ENCODE measurements around the gene RNF144B.
"Not testable (repeated sequence)": the region's sequence is repeated elsewhere in the genome, so short reads cannot be mapped to it uniquely, and the experiment has no call there.

RNF144B gene

DNA sequence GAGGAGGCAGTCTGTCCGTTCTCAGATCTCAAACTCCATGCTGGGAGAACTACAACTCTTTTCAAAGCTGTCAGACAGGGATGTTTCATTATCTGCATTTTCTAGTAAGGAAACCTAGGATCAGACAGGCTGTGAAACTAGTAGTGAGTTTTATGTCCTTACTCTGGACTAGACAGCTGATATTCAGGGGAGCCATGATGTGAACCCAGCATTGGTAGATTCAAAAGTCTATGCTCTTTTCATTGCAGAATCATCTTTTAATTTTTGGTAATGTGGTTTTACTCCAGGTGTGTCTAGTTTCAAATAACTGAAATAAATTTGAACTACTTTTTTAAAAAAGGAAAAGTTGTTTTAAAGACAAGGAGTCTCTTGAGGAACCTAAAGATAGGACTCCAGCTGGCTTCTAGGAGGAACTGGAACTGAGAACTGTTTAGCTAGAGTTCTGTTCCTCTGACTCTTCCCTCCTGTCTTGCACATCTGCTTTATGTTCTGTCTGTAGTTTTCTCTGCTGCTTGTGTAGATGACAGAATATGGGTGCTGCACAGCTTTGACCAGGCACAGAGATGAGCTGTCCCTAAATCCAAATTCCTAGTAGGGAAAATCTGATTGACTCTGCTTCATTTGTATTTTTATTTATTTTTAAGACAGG lies 27.8 kb upstream of the RNF144B start:
- no peak for DNase-seq (ENCODE audit: low read depth)
- no peak overlapping the region for H3K4me3 ChIP-seq (ENCODE audit: control insufficient read depth, low read depth, low read length)
- TF ChIP-seq, protein P1, sequence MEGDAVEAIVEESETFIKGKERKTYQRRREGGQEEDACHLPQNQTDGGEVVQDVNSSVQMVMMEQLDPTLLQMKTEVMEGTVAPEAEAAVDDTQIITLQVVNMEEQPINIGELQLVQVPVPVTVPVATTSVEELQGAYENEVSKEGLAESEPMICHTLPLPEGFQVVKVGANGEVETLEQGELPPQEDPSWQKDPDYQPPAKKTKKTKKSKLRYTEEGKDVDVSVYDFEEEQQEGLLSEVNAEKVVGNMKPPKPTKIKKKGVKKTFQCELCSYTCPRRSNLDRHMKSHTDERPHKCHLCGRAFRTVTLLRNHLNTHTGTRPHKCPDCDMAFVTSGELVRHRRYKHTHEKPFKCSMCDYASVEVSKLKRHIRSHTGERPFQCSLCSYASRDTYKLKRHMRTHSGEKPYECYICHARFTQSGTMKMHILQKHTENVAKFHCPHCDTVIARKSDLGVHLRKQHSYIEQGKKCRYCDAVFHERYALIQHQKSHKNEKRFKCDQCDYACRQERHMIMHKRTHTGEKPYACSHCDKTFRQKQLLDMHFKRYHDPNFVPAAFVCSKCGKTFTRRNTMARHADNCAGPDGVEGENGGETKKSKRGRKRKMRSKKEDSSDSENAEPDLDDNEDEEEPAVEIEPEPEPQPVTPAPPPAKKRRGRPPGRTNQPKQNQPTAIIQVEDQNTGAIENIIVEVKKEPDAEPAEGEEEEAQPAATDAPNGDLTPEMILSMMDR (IDR thresholded peaks at IDR 0.05; ENCODE audit: control insufficient read depth, insufficient read depth, low read depth, low read length, missing control alignments): no peak

DNA sequence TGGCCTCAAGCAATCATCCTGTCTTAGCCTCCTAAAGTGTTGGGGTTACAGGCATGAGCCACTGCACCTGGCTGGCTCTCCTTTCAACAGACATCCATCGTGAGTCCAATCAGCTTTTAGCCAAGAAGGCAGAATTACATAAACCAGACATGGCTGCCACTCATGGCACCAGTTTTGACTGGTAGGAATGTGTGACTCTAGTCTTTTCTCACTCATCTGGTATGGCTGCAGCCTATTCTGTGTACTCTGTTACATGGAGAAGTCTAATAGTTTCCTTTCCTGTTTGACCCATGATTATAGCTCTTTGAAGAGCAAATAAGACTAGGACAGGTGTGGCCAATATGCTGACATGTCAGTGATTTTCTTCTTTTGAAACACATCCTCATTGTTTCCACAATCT lies 27.0 kb upstream of the RNF144B start:
- TF ChIP-seq, protein P1 (IDR thresholded peaks at IDR 0.05; ENCODE audit: control insufficient read depth, insufficient read depth, low read depth, low read length, missing control alignments): no peak
- no peak for DNase-seq (ENCODE audit: low read depth)
- H3K4me3 ChIP-seq (ENCODE audit: control insufficient read depth, low read depth, low read length): no peak overlapping the region

DNA sequence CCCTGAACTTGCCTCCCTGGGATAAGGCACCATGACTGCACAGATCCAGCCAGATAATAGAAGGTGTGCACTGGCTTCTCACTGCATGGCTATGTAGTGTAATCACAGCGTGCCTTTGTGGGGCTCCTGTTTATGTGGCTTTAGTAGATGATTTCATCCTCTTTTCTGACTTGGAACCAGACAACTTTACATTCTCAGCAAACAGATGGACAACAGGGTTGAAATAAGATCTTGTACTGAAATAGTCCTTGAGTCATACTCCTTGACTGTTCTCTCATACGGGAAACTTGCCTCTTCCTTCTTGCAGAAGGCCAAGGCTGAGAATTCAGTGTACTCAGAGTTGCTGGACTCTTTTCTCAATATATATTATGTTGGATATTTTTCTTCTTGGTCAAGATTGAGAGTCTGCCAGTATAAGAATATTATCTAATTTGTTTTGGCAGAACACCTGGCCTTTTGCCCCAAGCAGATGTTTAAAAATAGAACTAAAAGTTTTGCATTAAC lies 25.0 kb upstream of the RNF144B start:
- TF ChIP-seq, protein P1 (IDR thresholded peaks at IDR 0.05; ENCODE audit: control insufficient read depth, insufficient read depth, low read depth, low read length, missing control alignments): no peak
- H3K4me3 ChIP-seq (ENCODE audit: control insufficient read depth, low read depth, low read length): no peak overlapping the region
- DNase-seq (ENCODE audit: low read depth): peak; percentile 82

DNA sequence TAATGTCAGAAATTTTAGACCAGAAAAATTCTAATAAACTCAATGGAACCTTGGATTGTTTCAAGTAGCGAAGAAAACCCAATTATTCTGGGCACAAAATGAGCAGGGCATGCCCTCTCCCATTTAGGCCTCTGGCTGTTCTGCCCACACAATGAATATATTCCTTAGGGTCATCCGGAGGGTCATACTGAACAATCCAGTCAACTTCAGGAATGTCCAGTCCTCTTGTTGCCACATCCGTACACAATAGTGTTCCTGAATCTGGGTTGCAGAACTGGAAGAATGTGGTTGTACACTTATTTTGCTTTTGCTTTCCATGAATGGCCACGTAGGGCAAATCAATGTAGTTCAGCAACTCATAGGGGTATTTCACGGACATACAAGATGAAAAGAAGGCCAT lies 23.4 kb upstream of the RNF144B start:
- no peak for DNase-seq (ENCODE audit: low read depth)
- no peak overlapping the region for H3K4me3 ChIP-seq (ENCODE audit: control insufficient read depth, low read depth, low read length)
- TF ChIP-seq, protein P1 (IDR thresholded peaks at IDR 0.05; ENCODE audit: control insufficient read depth, insufficient read depth, low read depth, low read length, missing control alignments): no peak

DNA sequence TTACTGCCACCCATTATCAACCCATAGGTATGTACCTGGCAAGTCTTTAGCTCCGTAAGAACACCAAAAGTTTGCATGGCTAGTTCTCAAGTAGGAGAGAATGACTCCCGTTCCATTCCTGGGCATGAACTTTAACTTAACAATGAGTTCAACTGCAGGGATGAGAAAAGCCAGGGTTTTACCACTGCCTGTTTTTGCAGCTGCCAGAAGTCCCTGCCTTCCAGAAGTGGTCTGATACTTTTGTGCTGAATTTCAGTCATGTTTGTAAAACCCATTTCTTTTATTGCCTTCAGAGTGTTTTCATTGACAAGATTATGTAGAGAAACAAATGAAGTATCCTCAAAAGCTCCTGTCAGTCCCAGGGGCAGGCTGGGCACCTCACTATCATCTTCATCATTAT lies 22.6 kb upstream of the RNF144B start:
- not testable (repeated sequence) for DNase-seq (ENCODE audit: low read depth); H3K4me3 ChIP-seq (ENCODE audit: control insufficient read depth, low read depth, low read length)

DNA sequence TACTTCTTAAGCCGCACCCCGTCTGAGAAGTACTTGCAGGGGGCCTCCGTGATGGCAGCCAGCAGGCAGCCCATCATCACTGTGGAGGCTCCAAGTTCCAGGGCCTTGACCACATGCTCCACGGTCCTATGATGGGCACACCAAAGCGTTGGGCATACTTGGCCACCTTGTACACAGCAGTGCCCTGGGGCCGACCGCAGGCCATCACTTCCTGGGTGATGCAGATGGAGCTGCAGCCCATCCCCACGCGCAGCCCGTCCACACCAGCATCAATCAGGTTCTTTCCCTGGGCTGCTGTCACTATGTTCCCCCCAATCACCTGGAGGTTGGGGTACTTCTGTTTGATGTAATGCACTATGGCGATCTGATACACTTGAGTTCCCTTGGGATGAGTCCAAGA lies 19.8 kb upstream of the RNF144B start:
- H3K4me3 ChIP-seq (ENCODE audit: control insufficient read depth, low read depth, low read length): no peak overlapping the region
- TF ChIP-seq, protein P1 (IDR thresholded peaks at IDR 0.05; ENCODE audit: control insufficient read depth, insufficient read depth, low read depth, low read length, missing control alignments): no peak
- no peak for DNase-seq (ENCODE audit: low read depth)

DNA sequence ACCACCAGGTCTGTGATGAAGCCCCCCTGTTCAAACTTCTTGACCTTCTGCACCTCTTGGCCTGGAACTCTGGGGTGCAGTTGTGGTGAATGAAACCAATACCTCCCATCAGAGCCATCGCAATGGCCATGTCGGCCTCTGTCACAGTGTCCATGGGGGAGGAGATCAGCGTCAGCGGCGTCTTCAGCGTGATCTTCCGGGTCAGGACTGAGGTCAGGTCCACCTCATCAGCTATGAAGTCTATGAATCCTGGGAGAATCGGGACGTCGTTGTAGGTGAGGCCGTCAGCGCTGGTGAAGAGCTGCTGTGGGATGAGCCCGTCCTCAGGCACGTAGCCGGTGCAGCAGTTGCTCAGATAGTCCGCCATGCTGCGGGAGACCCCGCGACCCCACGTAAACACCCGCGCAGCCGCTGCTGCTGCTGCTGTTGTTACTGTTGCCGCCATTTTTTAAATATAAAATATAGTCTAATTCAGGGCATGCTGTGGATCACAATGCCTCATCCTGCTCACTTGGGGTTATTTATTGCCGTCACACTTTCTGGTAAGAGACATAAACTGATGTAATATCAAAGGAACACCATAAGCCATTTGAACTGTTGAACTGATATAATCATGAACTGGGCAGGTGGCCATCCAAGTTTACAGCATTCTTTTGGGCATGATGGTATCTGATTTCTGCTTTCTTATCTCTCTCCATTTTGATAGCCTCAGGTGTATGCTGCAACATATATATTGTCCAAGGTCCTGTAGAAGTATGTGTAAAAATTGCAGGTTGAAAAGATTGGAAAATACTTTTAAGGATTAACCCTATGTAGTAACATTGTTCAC lies 18.7 kb upstream of the RNF144B start:
- TF ChIP-seq, protein P1 (IDR thresholded peaks at IDR 0.05; ENCODE audit: control insufficient read depth, insufficient read depth, low read depth, low read length, missing control alignments): no peak
- no peak overlapping the region for H3K4me3 ChIP-seq (ENCODE audit: control insufficient read depth, low read depth, low read length)
- no peak for DNase-seq (ENCODE audit: low read depth)

Measured in AG09309 (cell line).